Ovary (tissue), 9 donors: ENCODE data around the gene NAALADL2. TPM values are rescaled to one million over a fixed set of nuclear protein-coding genes. Genes with fewer than 3 reads are reported as not detected.

Source experiments
- DNase-seq, 5 donors: peaks; one replicate each; pipeline ENCODE4 v3.0.0-alpha.2; 2019 to 2020
- H3K27ac ChIP-seq, 2 donors: fragments of 200-600 bp; one replicate each; pipeline versions ENCODE4 v1.5.1 to v1.8.0; 2019 to 2022
- H3K27me3 ChIP-seq: fragments of 200-600 bp; one replicate; pipeline ENCODE4 v1.8.0; 2022
- H3K36me3 ChIP-seq: fragments of 200-600 bp; sonication (generic); one replicate; pipeline ENCODE4 v1.5.1; 2019
- H3K4me1 ChIP-seq: one replicate; pipeline ENCODE4 v1.8.1; 2013; ENCODE audit warnings: mild to moderate bottlenecking, moderate library complexity; ENCODE audit not compliant: insufficient read depth
- H3K4me3 ChIP-seq: fragments of 200-600 bp; sonication (generic); one replicate; pipeline ENCODE4 v1.5.1; 2017
- H3K9me3 ChIP-seq, 2 donors: fragments of 200-600 bp in 1 of 2; sonication (generic) in 1 of 2; one replicate each; pipeline versions ENCODE4 v1.5.1 to v1.8.1; 2013 to 2019; ENCODE audit warnings: mild to moderate bottlenecking in 1 of 2, moderate library complexity in 1 of 2
- EP300 ChIP-seq: sonication (generic); formaldehyde crosslinking; IDR thresholded peaks from one replicate; pipeline ENCODE4 v1.6.1; 2017; ENCODE audit warnings: antibody characterized with exemption
- POLR2A ChIP-seq: fragments of 450-650 bp; IDR thresholded peaks from one replicate; pipeline ENCODE4 v1.6.1; 2017; ENCODE audit warnings: antibody characterized with exemption, mild to moderate bottlenecking, moderate library complexity
- WGBS, 3 donors: extraction: QIAGEN DNeasy Blood & Tissue Kit in 1 of 3; methylation state at CpG; one replicate each; pipeline versions ENCODE4 v1.1.5 to v1.1.7; 2013 to 2017; 5-methylcytosine and 5-hydroxymethylcytosine counted together
- intact Hi-C, 4 donors: fragments of 100-400 bp; cut with DNase I; formaldehyde crosslinking; loops; one replicate each; pipeline versions ENCODE4 v1.11.0 to v1.15.1; 2022 to 2023
- polyA plus RNA-seq, 2 donors: library from polyadenylated mRNA; stranded (reverse); fragments of 200-250 nt in 1 of 2; fragments of 350-450 nt in 1 of 2; fragmentation: Illumina TruSeq in 1 of 2; extraction: RNeasy Lipid Tissue Mini Kit (QIAGEN cat#74804) in 1 of 2; gene quantifications; one replicate each; pipeline ENCODE4 v1.2.3, GENCODE V29; 2013 to 2014
- total RNA-seq, 7 donors: library from RNA; depleted of rRNA in 2 of 7; stranded (reverse); fragments of >200 nt in 2 of 7; fragmentation: NEBNext Ultra II Directional in 3 of 7; extraction: Animal tissue kit (Norgen Biotek cat#: 25700) in 3 of 7; gene quantifications; one replicate each; pipeline versions ENCODE4 v1.1.0 to v1.2.4, GENCODE V29; 2016 to 2023
- TF ChIP-seq, protein P1 (sequence below), 3 donors: fragments of 450-650 bp in 2 of 3; fragments of 200-600 bp in 1 of 3; IDR thresholded peaks; one replicate each; pipeline versions ENCODE4 v1.5.1 to v1.8.0; 2016 to 2022; ENCODE audit warnings: antibody characterized with exemption in 3 of 3, mild to moderate bottlenecking in 1 of 3
- donor health status: DM: no; HTN: no; CAD: no; lungs with moderate emphysema.
- donor health status: DM: no; HTN: no; CAD: no.
- donor health status: Bipolar disorder and iron deficiency.
- donor health status: DM: yes; HTN: yes; CAD: no.
- donor health status: DM: no; HTN: no; CAD: no.
- donor health status: DM: yes; HTN: yes; CAD: no.

The NAALADL2 gene
- total and polyA plus RNA-seq, 9 donors = 2.3 to 29.3 (median 15.2) TPM

DNA sequence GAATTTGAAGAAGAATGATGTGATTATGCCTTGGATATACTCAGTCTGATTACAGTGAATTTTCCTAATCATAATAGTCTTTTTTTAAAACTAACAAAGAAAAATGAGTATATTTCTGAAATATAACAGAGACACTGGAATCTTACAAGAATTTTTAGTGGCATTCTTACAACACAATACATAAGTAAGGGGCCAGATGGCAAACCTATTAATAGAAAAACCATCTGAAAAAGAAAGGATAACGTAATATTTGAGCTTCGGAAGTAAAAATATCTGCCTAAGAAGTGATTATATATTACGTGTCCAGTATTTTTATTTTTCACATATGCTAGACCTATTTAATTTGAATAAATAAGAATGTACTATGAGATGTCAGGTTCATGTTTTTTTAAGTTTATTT lies 452.8 kb downstream of the NAALADL2 start:
- DNase-seq = no peak
- H3K27ac ChIP-seq = no peak overlapping the region
- no peaks in the 10 kb centered on the region for H3K9me3 ChIP-seq
- 40 to 67% (median 59%) methylated on average over 3 of the region's 3 CpGs for WGBS, 3 donors
- no peaks in the 10 kb centered on the region for H3K4me1 ChIP-seq
- intact Hi-C loops = no loop called here
- H3K27me3 ChIP-seq = no peaks in the 10 kb centered on the region
- TF ChIP-seq POLR2A (no peak), EP300 (no peak)
- TF ChIP-seq, protein P1, sequence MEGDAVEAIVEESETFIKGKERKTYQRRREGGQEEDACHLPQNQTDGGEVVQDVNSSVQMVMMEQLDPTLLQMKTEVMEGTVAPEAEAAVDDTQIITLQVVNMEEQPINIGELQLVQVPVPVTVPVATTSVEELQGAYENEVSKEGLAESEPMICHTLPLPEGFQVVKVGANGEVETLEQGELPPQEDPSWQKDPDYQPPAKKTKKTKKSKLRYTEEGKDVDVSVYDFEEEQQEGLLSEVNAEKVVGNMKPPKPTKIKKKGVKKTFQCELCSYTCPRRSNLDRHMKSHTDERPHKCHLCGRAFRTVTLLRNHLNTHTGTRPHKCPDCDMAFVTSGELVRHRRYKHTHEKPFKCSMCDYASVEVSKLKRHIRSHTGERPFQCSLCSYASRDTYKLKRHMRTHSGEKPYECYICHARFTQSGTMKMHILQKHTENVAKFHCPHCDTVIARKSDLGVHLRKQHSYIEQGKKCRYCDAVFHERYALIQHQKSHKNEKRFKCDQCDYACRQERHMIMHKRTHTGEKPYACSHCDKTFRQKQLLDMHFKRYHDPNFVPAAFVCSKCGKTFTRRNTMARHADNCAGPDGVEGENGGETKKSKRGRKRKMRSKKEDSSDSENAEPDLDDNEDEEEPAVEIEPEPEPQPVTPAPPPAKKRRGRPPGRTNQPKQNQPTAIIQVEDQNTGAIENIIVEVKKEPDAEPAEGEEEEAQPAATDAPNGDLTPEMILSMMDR (IDR thresholded peaks at IDR 0.05) = no peak
- no peaks in the 10 kb centered on the region for H3K36me3 ChIP-seq
- no peak overlapping the region for H3K4me3 ChIP-seq

DNA sequence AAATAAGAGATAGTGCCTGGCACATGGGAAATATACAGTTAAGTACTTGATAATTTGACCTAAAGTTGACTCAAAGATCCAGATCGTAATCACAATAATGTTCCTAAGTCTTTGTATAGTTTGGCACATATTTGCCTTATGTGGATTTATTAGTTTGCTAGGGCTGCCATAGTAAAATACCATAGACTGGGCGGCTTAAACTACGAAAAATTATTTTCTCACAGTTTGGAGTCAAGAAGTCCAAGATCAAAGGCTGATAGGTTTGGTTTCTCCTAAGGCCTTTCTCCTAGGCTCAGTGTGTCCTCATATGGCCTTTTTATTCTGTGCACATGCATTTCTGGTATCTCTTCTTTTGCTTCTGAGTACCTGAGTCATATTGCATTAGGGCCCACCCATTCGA lies 453.7 kb downstream of the NAALADL2 start:
- Histone ChIP-seq H3K9me3 (no peaks in the 10 kb centered on the region), H3K27me3 (no peaks in the 10 kb centered on the region), H3K36me3 (no peaks in the 10 kb centered on the region), H3K4me1 (no peaks in the 10 kb centered on the region), H3K27ac (no peak overlapping the region), H3K4me3 (no peak overlapping the region)
- intact Hi-C loops = no loop called here
- TF ChIP-seq POLR2A = no peak
- no peak for TF ChIP-seq EP300
- TF ChIP-seq, protein P1 (IDR thresholded peaks at IDR 0.05) = no peak
- DNase-seq = no peak
- WGBS, 3 donors = 92 to 94% (median 94%) methylated on average over 4 of the region's 4 CpGs

DNA sequence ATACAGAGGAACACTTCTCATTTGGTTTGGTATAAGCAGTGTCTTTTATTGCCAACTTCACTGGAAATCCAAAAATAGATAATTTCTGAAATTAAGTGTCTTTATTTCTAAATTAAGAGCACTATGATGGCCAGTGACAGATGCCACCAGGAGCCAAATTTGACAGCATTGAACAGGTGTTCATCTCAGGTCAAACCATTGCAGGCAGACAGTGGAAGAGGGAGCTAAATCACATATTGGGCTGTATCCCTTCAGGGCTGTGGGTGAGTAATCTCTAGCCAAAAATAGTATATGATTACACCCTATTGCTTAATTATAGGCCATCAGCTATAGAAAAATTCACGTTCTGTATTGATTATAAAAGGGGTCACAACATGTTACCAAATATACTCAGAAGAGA lies 457.7 kb downstream of the NAALADL2 start:
- intact Hi-C loops = no loop called here
- WGBS, 3 donors = 84 to 88% (median 84%) methylated on average over 1 of the region's 1 CpG
- DNase-seq = no peak
- H3K4me1 ChIP-seq = no peaks in the 10 kb centered on the region
- no peak overlapping the region for H3K4me3 ChIP-seq
- TF ChIP-seq, protein P1 (IDR thresholded peaks at IDR 0.05) = no peak
- no peak for TF ChIP-seq POLR2A
- TF ChIP-seq EP300 = no peak
- no peaks in the 10 kb centered on the region for H3K36me3 ChIP-seq
- H3K9me3 ChIP-seq = no peaks in the 10 kb centered on the region
- H3K27me3 ChIP-seq = no peaks in the 10 kb centered on the region
- H3K27ac ChIP-seq = no peak overlapping the region

DNA sequence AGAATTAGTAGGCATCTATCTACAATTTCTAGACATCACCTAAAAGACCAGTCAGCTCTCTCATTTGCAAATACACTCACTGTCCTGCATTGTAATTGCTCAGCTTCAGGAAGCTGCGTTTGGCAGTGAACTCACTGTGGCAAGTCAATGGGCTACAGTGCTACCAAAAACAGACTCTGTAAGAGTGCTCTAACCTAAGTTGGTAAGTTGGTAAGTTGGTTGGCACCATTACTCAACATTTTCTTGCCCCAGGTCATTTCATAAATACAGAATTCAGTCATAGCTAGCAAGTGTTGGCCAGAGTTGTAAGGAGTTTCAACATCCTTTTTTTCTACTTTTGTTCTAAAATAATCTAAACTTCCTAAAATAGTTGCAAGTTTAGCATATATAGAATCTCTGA lies 466.3 kb downstream of the NAALADL2 start:
- no peak overlapping the region for H3K4me3 ChIP-seq
- no peaks in the 10 kb centered on the region for H3K36me3 ChIP-seq
- H3K9me3 ChIP-seq = no peaks in the 10 kb centered on the region
- WGBS, 3 donors = 88 to 94% (median 90%) methylated on average over 1 of the region's 1 CpG
- TF ChIP-seq POLR2A = no peak
- TF ChIP-seq EP300 = no peak
- TF ChIP-seq, protein P1 (IDR thresholded peaks at IDR 0.05) = no peak
- intact Hi-C loops = no loop called here
- H3K4me1 ChIP-seq = no peaks in the 10 kb centered on the region
- no peaks in the 10 kb centered on the region for H3K27me3 ChIP-seq
- H3K27ac ChIP-seq = no peak overlapping the region
- DNase-seq = no peak

DNA sequence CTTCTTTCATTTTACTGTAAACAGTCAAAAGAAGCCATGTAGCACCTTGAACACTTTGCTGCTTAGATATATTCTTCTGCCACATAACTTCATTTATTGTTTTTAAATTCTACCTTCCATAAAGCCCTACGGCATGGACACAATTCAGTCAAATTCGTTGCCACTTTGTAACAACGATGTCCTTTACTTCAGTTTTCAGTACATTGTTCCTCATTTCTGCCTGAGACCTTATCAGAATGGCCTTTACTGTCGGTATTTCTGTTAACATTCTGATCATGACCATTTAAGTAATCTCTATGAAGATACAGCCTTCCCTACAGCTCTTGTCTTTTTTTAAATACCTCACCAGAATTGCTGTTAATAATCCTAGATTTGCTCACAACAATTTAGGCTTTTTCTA lies 466.9 kb downstream of the NAALADL2 start:
- DNase-seq = no peak
- Histone ChIP-seq H3K27me3 (no peaks in the 10 kb centered on the region), H3K27ac (no peak overlapping the region), H3K36me3 (no peaks in the 10 kb centered on the region), H3K4me3 (no peak overlapping the region), H3K4me1 (no peaks in the 10 kb centered on the region), H3K9me3 (no peaks in the 10 kb centered on the region)
- WGBS, 3 donors = 90 to 95% (median 94%) methylated on average over 4 of the region's 4 CpGs
- intact Hi-C loops = no loop called here
- TF ChIP-seq, protein P1 (IDR thresholded peaks at IDR 0.05) = no peak
- TF ChIP-seq POLR2A (no peak), EP300 (no peak)
